Transverse colon (tissue), 4 donors: ENCODE results near the gene MAP4K4.

ENCODE experiments used
- EP300 ChIP-seq: sonication (generic); formaldehyde crosslinking; IDR thresholded peaks from one replicate; pipeline ENCODE4 v1.6.1; 2017; ENCODE audit warnings: antibody characterized with exemption, low read depth
- POLR2A ChIP-seq: fragments of 450-650 bp; IDR thresholded peaks from one replicate; pipeline ENCODE4 v1.6.1; 2016; ENCODE audit warnings: antibody characterized with exemption, mild to moderate bottlenecking, moderate library complexity
- POLR2AphosphoS5 ChIP-seq, 3 donors: sonication (generic); formaldehyde crosslinking; IDR thresholded peaks; one replicate each; pipeline ENCODE4 v1.6.1; 2016; ENCODE audit warnings: antibody characterized with exemption in 3 of 3
- TF ChIP-seq, protein P1 (sequence below), 5 experiments: fragments of 200-600 bp in 3 of 5; fragments of 450-650 bp in 2 of 5; sonication (generic) in 3 of 5; IDR thresholded peaks; 1 replicate in 2 of 5; 2 replicates in 3 of 5; pipeline ENCODE4 v1.5.1; 2016 to 2017; ENCODE audit warnings: antibody characterized with exemption in 5 of 5, inconsistent platforms in 3 of 5, mild to moderate bottlenecking in 2 of 5, moderate library complexity in 1 of 5

DNA sequence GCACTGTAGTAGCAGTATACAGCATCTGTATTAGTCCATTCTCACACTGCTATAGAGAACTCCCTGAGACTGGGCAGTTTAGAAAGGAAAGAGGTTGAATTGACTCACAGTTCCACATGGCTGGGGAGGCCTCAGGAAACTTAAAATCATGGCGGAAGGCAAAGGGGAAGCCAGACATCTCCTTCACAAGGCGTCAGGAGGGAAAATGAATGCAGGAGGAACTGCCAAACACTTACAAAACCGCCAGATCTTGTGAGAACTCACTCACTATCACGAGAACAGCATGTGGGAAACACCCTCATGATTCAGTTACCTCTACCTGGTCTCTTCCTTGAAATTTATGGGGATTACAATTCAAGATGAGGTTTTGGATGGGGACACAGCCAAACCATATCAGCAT, 25.4 kb downstream of the MAP4K4 start:
- TF ChIP-seq, protein P1, sequence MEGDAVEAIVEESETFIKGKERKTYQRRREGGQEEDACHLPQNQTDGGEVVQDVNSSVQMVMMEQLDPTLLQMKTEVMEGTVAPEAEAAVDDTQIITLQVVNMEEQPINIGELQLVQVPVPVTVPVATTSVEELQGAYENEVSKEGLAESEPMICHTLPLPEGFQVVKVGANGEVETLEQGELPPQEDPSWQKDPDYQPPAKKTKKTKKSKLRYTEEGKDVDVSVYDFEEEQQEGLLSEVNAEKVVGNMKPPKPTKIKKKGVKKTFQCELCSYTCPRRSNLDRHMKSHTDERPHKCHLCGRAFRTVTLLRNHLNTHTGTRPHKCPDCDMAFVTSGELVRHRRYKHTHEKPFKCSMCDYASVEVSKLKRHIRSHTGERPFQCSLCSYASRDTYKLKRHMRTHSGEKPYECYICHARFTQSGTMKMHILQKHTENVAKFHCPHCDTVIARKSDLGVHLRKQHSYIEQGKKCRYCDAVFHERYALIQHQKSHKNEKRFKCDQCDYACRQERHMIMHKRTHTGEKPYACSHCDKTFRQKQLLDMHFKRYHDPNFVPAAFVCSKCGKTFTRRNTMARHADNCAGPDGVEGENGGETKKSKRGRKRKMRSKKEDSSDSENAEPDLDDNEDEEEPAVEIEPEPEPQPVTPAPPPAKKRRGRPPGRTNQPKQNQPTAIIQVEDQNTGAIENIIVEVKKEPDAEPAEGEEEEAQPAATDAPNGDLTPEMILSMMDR (IDR thresholded peaks at IDR 0.05) = no peak
- TF ChIP-seq POLR2AphosphoS5 (IDR thresholded peaks at IDR 0.05) (no peak), POLR2A (no peak), EP300 (no peak)
